ENCODE results near the gene CCR8. TPM values are rescaled to one million over a fixed set of nuclear protein-coding genes. Genes with fewer than 3 reads are reported as not detected.

Gene CCR8
- total RNA-seq, 2 donors from 2014 or later, result not detected

GRCh38 chr3:39332525-39332924, 3.0 kb downstream of the CCR8 start:
- Histone ChIP-seq H3K27ac (no peak overlapping the region), H3K9me3 (no peaks in the 10 kb centered on the region), H3K4me1 (no peaks in the 10 kb centered on the region), H3K27me3 (no peaks in the 10 kb centered on the region), H3K36me3 (no peaks in the 10 kb centered on the region), H3K4me3 (no peak overlapping the region)
- TF ChIP-seq CTCF (IDR thresholded peaks at IDR 0.05), result no peak
- no peak for DNase-seq (ENCODE audit: low spot score)

GRCh38 chr3:39333607-39334006, 4.1 kb downstream of the CCR8 start:
- no peaks in the 10 kb centered on the region for H3K9me3 ChIP-seq
- no peaks in the 10 kb centered on the region for H3K27me3 ChIP-seq
- no peak for DNase-seq (ENCODE audit: low spot score)
- H3K27ac ChIP-seq, result no peak overlapping the region
- H3K36me3 ChIP-seq, result no peaks in the 10 kb centered on the region
- H3K4me3 ChIP-seq, result no peak overlapping the region
- no peak for TF ChIP-seq CTCF (IDR thresholded peaks at IDR 0.05)
- no peaks in the 10 kb centered on the region for H3K4me1 ChIP-seq

GRCh38 chr3:39334205-39334604, 4.7 kb downstream of the CCR8 start:
- DNase-seq (ENCODE audit: low spot score), result no peak
- no peaks in the 10 kb centered on the region for H3K36me3 ChIP-seq

GRCh38 chr3:39338201-39338600, 8.7 kb downstream of the CCR8 start:
- H3K4me3 ChIP-seq, result no peak overlapping the region
- no peak for TF ChIP-seq CTCF (IDR thresholded peaks at IDR 0.05)
- no peak for DNase-seq (ENCODE audit: low spot score)
- H3K27me3 ChIP-seq, result no peaks in the 10 kb centered on the region
- no peaks in the 10 kb centered on the region for H3K9me3 ChIP-seq
- no peaks in the 10 kb centered on the region for H3K4me1 ChIP-seq
- H3K36me3 ChIP-seq, result no peaks in the 10 kb centered on the region
- H3K27ac ChIP-seq, result no peak overlapping the region

More at GRCh38 chr3:39334205-39334604, 4.7 kb downstream of the CCR8 start:
- no peak overlapping the region for H3K27ac ChIP-seq
- H3K9me3 ChIP-seq, result no peaks in the 10 kb centered on the region
- no peaks in the 10 kb centered on the region for H3K4me1 ChIP-seq
- no peak overlapping the region for H3K4me3 ChIP-seq
- no peak for TF ChIP-seq CTCF (IDR thresholded peaks at IDR 0.05)
- no peaks in the 10 kb centered on the region for H3K27me3 ChIP-seq

GRCh38 chr3:39339086-39339485, 9.6 kb downstream of the CCR8 start:
- Histone ChIP-seq H3K4me3 (no peak overlapping the region), H3K4me1 (no peaks in the 10 kb centered on the region), H3K36me3 (no peaks in the 10 kb centered on the region), H3K27me3 (no peaks in the 10 kb centered on the region), H3K9me3 (no peaks in the 10 kb centered on the region), H3K27ac (no peak overlapping the region)
- no peak for TF ChIP-seq CTCF (IDR thresholded peaks at IDR 0.05)
- no peak for DNase-seq (ENCODE audit: low spot score)

GRCh38 chr3:39343076-39343717, 13.7 kb downstream of the CCR8 start:
- Histone ChIP-seq H3K9me3 (no peaks in the 10 kb centered on the region), H3K4me3 (no peak overlapping the region), H3K27me3 (no peaks in the 10 kb centered on the region), H3K36me3 (no peaks in the 10 kb centered on the region), H3K4me1 (no peaks in the 10 kb centered on the region), H3K27ac (no peak overlapping the region)
- no peak for DNase-seq (ENCODE audit: low spot score)
- TF ChIP-seq CTCF (IDR thresholded peaks at IDR 0.05), result no peak

All from right atrium auricular region (tissue), 2 donors.